Measurements from ENCODE around the gene FEN1.

Gene FEN1

GRCh38 chr11:61792310-61793082 lies at the start of gene FEN1, which contains the start of gene TMEM258:
Gene FEN1 (plus strand): TSS chr11:61792911. CDS start chr11:61795362, 2,451 bp downstream.
Gene TMEM258 (minus strand): TSS chr11:61792599. CDS start chr11:61792558, 41 bp downstream.
- peak; percentile 94 to 95 for DNase-seq

GRCh38 chr11:61743486-61744095 lies 49.1 kb upstream of the FEN1 start:
- no peak for DNase-seq

- DNase-seq, result no peak
Measured at GRCh38 chr11:61744181-61744580, 48.5 kb upstream of the FEN1 start.

- DNase-seq, result no peak
Measured at GRCh38 chr11:61744609-61745156, 48.0 kb upstream of the FEN1 start.

- no peak for DNase-seq
Measured at GRCh38 chr11:61745781-61746441, 46.8 kb upstream of the FEN1 start.

GRCh38 chr11:61746442-61747191 lies 46.1 kb upstream of the FEN1 start:
- DNase-seq, result no peak

- peak; percentile 18 to 37 for DNase-seq
Measured at GRCh38 chr11:61747192-61747966, 45.3 kb upstream of the FEN1 start.

- DNase-seq, result no peak
Measured at GRCh38 chr11:61747967-61748285, 44.8 kb upstream of the FEN1 start.

- no peak for DNase-seq
Measured at GRCh38 chr11:61749591-61750217, 43.0 kb upstream of the FEN1 start.

GRCh38 chr11:61750631-61751273 lies 42.0 kb upstream of the FEN1 start:
- DNase-seq, result no peak

- DNase-seq, result no peak
Measured at GRCh38 chr11:61751384-61751783, 41.3 kb upstream of the FEN1 start.

- DNase-seq, result peak in 1 of 2 donors; percentile 27
Measured at GRCh38 chr11:61752117-61752924, 40.4 kb upstream of the FEN1 start, which contains the start of gene MYRF. Gene MYRF (plus strand): TSS chr11:61752636. CDS start chr11:61752745, 109 bp downstream.

- DNase-seq, result no peak
Measured at GRCh38 chr11:61752925-61753521, 39.7 kb upstream of the FEN1 start.

- no peak for DNase-seq
Measured at GRCh38 chr11:61753672-61754071, 39.0 kb upstream of the FEN1 start.

GRCh38 chr11:61754534-61755482 lies 37.9 kb upstream of the FEN1 start:
- DNase-seq, result no peak

GRCh38 chr11:61756147-61756451 lies 36.6 kb upstream of the FEN1 start:
- DNase-seq, result no peak

- DNase-seq, result peak; percentile 15 to 72
Measured at GRCh38 chr11:61756452-61757212, 36.1 kb upstream of the FEN1 start.

Measured in bone marrow (tissue), 2 donors.